ENCODE measurements around the gene AZU1.

DNA sequence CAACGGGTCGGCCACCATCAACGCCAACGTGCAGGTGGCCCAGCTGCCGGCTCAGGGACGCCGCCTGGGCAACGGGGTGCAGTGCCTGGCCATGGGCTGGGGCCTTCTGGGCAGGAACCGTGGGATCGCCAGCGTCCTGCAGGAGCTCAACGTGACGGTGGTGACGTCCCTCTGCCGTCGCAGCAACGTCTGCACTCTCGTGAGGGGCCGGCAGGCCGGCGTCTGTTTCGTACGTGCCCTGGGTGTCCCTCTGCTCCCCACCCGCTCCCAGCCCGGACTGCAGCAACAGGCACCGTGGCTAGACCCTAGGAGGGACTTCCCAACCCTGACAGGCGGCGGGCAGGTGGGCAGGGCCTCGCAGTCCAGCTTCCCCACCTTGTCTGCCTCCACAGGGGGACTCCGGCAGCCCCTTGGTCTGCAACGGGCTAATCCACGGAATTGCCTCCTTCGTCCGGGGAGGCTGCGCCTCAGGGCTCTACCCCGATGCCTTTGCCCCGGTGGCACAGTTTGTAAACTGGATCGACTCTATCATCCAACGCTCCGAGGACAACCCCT, 28.0 kb downstream of the AZU1 start:
- no peak for TF ChIP-seq POLR2AphosphoS5 (IDR thresholded peaks at IDR 0.05; ENCODE audit: low read depth, low read length)
- no peak for TF ChIP-seq REST (IDR thresholded peaks at IDR 0.05; ENCODE audit: insufficient read depth in 1 of 2, low read depth in 2 of 2, low read length in 2 of 2)
- TF ChIP-seq TAF1 (IDR thresholded peaks at IDR 0.05; ENCODE audit: borderline replicate concordance, insufficient read depth, low read length), result no peak
